Ramos (cell line): ENCODE results near the gene CYP2J2.
"Not testable (repeated sequence)": the region's sequence is repeated elsewhere in the genome, so short reads cannot be mapped to it uniquely, and the experiment has no call there.

Experiments used
- in situ Hi-C: fragments of 300-500 bp; cut with MboI; formaldehyde crosslinking; loops from one replicate; pipeline ENCODE4 v1.14.3; 2022; ENCODE audit warnings: low sequenced_read_pairs; ENCODE audit not compliant: unreplicated experiment

CYP2J2 gene, protein sequence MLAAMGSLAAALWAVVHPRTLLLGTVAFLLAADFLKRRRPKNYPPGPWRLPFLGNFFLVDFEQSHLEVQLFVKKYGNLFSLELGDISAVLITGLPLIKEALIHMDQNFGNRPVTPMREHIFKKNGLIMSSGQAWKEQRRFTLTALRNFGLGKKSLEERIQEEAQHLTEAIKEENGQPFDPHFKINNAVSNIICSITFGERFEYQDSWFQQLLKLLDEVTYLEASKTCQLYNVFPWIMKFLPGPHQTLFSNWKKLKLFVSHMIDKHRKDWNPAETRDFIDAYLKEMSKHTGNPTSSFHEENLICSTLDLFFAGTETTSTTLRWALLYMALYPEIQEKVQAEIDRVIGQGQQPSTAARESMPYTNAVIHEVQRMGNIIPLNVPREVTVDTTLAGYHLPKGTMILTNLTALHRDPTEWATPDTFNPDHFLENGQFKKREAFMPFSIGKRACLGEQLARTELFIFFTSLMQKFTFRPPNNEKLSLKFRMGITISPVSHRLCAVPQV

DNA sequence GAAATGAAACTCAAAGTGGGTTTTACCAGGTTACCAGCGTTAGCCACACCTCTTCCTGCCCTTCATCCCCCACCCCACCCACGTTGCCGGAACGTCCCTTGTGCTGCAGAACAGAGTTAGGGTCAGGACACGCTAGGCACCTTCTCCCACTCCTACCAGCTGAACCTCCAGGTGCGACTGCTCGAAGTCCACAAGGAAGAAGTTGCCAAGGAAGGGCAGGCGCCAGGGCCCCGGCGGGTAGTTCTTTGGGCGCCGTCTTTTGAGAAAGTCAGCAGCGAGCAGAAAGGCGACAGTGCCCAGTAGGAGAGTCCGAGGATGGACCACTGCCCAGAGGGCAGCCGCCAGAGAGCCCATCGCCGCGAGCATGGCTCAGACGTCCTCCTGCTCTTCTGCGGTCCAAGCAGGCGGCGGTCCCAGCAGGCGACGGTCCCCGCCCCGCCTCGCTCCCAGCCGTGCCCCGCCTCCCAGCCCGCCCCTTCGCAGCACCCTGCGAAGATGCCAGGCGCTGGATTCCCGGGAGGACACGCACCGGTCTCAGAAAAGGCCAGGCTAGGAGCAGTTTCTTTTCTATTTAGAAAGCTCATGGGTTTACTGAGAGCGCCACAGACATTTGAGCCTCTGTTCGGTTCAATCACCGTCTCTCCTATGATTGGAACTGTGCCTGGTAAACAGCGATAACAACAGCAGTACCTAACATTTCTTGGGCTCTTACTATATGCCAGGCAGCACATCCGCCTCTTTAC is at the start of gene CYP2J2:
TSS of gene CYP2J2 (minus strand) at position 393 of the 743 bp plus-strand sequence. CDS start at position 366, 27 bp downstream.
- in situ Hi-C loops: no loop called here

DNA sequence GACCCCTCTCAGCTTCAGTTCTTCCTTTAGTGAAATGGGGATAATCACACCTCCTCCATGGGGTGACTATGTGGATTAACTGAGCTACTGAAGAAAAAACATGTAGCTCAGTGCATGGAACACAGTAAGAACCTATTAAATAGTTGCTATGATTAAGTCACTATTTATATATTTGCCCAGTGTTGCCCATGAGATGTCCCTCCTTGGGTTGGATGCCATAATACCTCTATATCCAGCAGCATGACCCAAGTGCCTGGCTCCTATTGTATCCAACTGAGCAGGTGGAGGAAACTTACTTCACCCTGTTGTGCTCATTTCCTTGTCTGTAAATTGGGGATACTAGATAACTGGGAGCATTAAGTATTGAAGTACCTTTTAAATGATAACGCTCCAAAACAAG is 47.1 kb upstream of the CYP2J2 start:
- in situ Hi-C loops: no loop called here

GRCh38 chr1:59972216-59972927 is 45.8 kb upstream of the CYP2J2 start:
- in situ Hi-C loops: no loop called here

DNA sequence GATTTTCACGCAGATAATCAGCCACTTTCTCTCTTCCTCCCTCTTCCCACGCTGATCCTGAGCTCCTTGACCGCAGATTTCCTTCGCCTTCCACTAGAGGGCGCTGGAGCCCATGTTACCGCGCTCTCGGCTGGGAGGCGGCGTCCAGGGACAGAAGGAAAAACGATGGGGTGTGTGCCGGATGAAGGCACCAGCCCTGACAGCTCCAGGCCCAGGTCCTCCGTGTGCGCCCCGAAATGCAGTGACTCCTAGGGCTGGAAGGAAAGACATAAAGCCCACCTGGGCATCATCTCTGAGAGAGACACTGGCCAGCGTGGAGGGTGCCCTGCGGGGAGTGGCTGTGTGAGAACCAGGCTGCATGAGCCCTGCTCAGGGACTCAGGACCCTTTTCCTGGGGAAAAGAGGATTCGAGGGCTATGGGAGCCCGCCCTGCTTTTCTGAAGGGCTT is 44.9 kb upstream of the CYP2J2 start:
- in situ Hi-C loops: no loop called here

DNA sequence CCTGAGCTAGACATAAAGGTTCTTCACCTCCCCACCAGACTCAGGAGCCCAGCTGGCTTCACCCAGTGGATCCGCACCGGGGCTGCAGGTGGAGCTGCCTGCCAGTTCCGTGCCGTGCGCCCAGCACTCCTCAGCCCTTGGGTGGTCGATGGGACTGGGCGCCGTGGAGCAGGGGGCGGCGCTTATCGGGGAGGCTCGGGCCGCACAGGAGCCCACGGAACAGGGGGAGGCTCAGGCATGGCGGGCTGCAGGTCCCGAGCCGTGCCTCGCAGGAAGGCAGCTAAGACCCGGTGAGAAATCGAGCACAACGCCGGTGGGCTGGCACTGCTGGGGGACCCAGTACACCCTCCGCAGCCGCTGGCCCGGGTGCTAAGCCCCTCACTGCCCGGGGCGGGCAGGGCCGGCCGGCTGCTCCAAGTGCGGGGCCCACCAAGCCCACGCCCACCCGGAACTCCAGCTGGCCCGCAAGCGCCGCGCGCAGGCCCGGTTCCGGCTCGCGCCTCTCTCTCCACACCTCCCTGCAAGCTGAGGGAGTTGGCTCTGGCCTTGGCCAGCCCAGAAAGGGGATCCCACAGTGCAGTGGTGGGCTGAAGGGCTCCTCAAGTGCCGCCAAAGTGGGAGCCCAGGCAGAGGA is 43.1 kb upstream of the CYP2J2 start:
- in situ Hi-C loops: not testable (repeated sequence)

DNA sequence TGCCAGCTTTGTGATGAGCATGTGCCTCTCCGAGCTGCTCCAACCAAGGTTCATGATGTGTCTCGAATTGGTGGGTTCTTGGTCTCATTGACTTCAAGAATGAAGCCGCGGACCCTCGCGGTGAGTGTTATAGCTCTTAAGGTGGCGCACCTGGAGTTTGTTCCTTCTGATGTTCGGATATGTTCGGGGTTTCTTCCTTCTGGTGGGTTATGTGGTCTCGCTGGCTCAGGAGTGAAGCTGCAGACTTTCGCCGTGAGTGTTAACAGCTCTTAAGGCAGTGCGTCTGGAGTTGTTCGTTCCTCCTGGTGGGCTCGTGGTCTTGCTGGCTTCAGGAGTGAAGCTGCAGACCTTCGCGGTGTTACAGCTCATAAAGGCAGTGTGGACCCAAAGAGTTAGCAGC is 42.2 kb upstream of the CYP2J2 start:
- in situ Hi-C loops: not testable (repeated sequence)

DNA sequence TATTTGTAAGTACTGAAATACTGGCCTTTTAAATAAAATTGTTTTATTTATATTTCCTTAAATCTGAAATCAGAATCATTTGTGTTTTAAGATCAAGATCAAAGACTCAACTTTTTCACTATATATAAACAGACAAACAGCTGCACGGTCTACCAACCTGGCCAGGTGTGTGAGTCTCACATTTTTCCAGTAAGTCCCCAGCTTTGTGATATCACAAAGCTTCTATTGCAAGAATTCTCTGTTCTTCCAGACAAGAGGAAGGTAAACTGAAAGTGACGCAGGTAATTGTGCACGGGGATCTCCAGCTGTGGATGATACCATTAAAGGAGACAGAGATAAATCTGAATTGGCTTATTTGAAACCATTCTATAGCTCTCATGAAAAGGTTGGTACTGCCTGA is 41.2 kb upstream of the CYP2J2 start:
- in situ Hi-C loops: no loop called here

- in situ Hi-C loops: no loop called here
These were observed 40.6 kb upstream of the CYP2J2 start for GRCh38 chr1:59967141-59967697.

GRCh38 chr1:59952065-59952464 is 25.5 kb upstream of the CYP2J2 start:
- in situ Hi-C loops: no loop called here

- in situ Hi-C loops: no loop called here
These were observed 23.1 kb upstream of the CYP2J2 start for GRCh38 chr1:59949648-59950047.

GRCh38 chr1:59948990-59949389 is 22.4 kb upstream of the CYP2J2 start:
- in situ Hi-C loops: no loop called here

- in situ Hi-C loops: no loop called here
These were observed 20.7 kb upstream of the CYP2J2 start for GRCh38 chr1:59947047-59947938.

GRCh38 chr1:59945790-59946189 is 19.2 kb upstream of the CYP2J2 start:
- in situ Hi-C loops: no loop called here

DNA sequence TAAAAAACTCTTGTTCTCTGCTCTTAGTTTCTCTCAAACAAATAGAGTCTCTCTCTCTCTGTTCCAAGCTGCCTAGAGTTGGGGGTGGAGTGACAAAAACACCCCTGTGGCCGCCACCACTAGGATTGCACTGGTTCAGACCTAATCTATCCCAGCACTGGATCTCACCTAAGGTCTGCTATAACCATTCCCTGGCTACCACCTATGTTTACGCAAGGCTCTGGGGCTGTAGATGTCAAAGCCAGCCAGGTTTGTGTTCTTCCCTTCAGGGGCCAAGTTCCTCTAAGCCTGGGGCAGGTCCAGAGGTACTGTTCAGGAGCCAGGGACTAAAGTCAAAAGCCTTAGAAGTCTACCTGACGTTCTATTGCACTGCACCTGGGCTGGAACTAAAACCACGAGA is 12.8 kb upstream of the CYP2J2 start:
- in situ Hi-C loops: no loop called here

- in situ Hi-C loops: no loop called here
These were observed 11.2 kb upstream of the CYP2J2 start for GRCh38 chr1:59937636-59938210.

GRCh38 chr1:59936358-59936821 is 9.8 kb upstream of the CYP2J2 start:
- in situ Hi-C loops: no loop called here

DNA sequence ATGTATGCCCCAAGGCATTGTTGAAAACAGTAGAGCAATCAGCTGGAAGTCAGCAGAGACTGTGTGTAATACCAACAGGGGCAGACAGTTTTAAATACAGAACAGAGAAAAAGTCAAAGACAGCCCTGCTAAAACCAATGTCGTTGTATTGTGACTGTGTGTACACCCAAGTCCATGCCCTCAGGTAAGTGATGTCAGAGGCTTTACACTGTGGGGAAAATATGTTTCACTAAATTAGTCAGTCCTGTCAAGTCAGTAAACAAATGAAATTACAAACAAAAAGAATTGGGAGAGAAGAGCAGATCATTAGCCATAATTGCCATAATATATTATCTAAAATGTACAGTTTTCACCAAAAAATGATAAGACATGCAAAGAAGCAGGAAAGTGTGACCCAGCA is 2.4 kb upstream of the CYP2J2 start:
- in situ Hi-C loops: no loop called here

DNA sequence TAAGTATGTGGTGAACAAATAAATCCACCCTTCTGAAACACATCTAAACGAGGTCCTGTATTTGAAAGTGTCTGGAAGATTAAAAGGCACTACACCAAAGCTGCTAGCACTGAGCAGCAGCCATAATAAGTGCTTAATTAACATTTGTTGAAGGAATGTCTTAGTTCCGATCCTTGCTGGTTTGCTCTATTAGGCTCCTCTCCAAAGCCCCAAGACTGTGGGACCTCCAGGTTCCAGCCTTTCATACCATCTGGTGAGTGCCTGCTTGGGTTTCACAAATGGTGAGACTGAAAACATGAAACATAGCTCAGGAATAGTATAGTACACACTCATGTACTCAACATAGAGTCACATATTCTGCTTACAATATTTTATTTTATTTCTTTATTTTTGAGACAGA is 640 bp upstream of the CYP2J2 start:
- in situ Hi-C loops: no loop called here
